ENCODE measurements around the gene SH3PXD2A.

- no peak for TF ChIP-seq CTCF (IDR thresholded peaks at IDR 0.05)
- no peak for TF ChIP-seq EZH2 (IDR thresholded peaks at IDR 0.05)
These were observed 255.5 kb downstream of the SH3PXD2A start for GRCh38 chr10:103599907-103600306.

Measured in neural progenitor cell (in vitro differentiated cells).